Mesendoderm (in vitro differentiated cells): Measurements from ENCODE around the gene CYP1A1.
A peak's percentile ranks its signal among the peaks of the same experiment; 100 is the strongest.

Experiments
- DNase-seq: peaks from one replicate; pipeline ENCODE4 v3.0.0; 2013
- H2AK5ac ChIP-seq: 2 replicates; pipeline ENCODE4 v1.6.1; 2013; ENCODE audit warnings: low read length, inconsistent platforms
- H2BK120ac ChIP-seq: 2 replicates; pipeline ENCODE4 v1.6.1; 2013; ENCODE audit warnings: low read depth, mild to moderate bottlenecking, low read length, moderate library complexity, mixed read lengths
- H2BK15ac ChIP-seq: replicated peaks from 2 replicates; pipeline ENCODE4 v1.6.1; 2013; ENCODE audit warnings: low read depth, mild to moderate bottlenecking, moderate library complexity
- H2BK5ac ChIP-seq: 2 replicates; pipeline ENCODE4 v1.6.1; 2013; ENCODE audit warnings: low read length, inconsistent platforms
- H3K18ac ChIP-seq: 2 replicates; pipeline ENCODE4 v1.6.1; 2013; ENCODE audit warnings: mild to moderate bottlenecking, low read length, mixed read lengths
- H3K23ac ChIP-seq: one replicate; pipeline ENCODE4 v1.6.1; 2013; ENCODE audit warnings: low read length
- H3K27ac ChIP-seq: 2 replicates; pipeline ENCODE4 v1.5.1; 2013; ENCODE audit warnings: low read depth, mild to moderate bottlenecking, inconsistent platforms, low read length, moderate library complexity
- H3K27me3 ChIP-seq: 2 replicates; pipeline ENCODE4 v1.6.1; 2013; ENCODE audit warnings: low read length, control low read depth, mild to moderate bottlenecking, inconsistent platforms; ENCODE audit not compliant: insufficient read depth, poor library complexity
- H3K36me3 ChIP-seq: 2 replicates; pipeline ENCODE4 v1.6.1; 2013; ENCODE audit warnings: low read length, inconsistent platforms; ENCODE audit not compliant: control insufficient read depth, insufficient read depth
- H3K4ac ChIP-seq: one replicate; pipeline ENCODE4 v1.6.1; 2013; ENCODE audit warnings: low read depth, mild to moderate bottlenecking, low read length, moderate library complexity
- H3K4me1 ChIP-seq: 2 replicates; pipeline ENCODE4 v1.6.1; 2013; ENCODE audit warnings: low read depth, low read length, inconsistent platforms; ENCODE audit not compliant: control insufficient read depth
- H3K4me2 ChIP-seq: 2 replicates; pipeline ENCODE4 v1.6.1; 2013; ENCODE audit warnings: low read length
- H3K4me3 ChIP-seq: 2 replicates; pipeline ENCODE4 v1.5.1; 2013; ENCODE audit warnings: mild to moderate bottlenecking, low read length
- H3K56ac ChIP-seq: one replicate; pipeline ENCODE4 v1.6.1; 2013; ENCODE audit warnings: low read length
- H3K79me1 ChIP-seq: 2 replicates; pipeline ENCODE4 v1.6.1; 2013; ENCODE audit warnings: low read length, inconsistent platforms
- H3K79me2 ChIP-seq: 2 replicates; pipeline ENCODE4 v1.6.1; 2013; ENCODE audit warnings: mild to moderate bottlenecking, low read length; ENCODE audit not compliant: control insufficient read depth, insufficient read depth
- H3K9ac ChIP-seq: 2 replicates; pipeline ENCODE4 v1.6.1; 2013; ENCODE audit warnings: low read length, inconsistent platforms
- H4K5ac ChIP-seq: one replicate; pipeline ENCODE4 v1.6.1; 2013; ENCODE audit warnings: low read length
- H4K8ac ChIP-seq: one replicate; pipeline ENCODE4 v1.6.1; 2013; ENCODE audit warnings: low read depth, mild to moderate bottlenecking, control low read depth, low read length, moderate library complexity
- WGBS: extraction: QIAGEN DNeasy Blood & Tissue Kit; methylation state at CpG from one replicate; pipeline ENCODE4 v1.1.7; 2013; ENCODE audit warnings: low lambda C conversion rate, missing lambda C conversion rate; ENCODE audit not compliant: insufficient coverage; ENCODE audit errors: extremely low coverage; 5-methylcytosine and 5-hydroxymethylcytosine counted together

Gene CYP1A1

GRCh38 chr15:74696398-74696729 is 29.0 kb downstream of the CYP1A1 start:
- peak overlapping the region; percentile 80 for H3K4me2 ChIP-seq
- no peak overlapping the region for H4K8ac ChIP-seq
- H3K79me1 ChIP-seq, result peaks cover 11% of the 10 kb centered on the region
- peaks cover 4% of the 10 kb centered on the region for H3K4me1 ChIP-seq
- H3K23ac ChIP-seq, result no peak overlapping the region
- WGBS, result no CpG with 5 or more reads among the region's 10 CpGs
- H3K18ac ChIP-seq, result no peak overlapping the region
- H3K9ac ChIP-seq, result peak overlapping the region; percentile 76
- H2AK5ac ChIP-seq, result no peak overlapping the region
- no peaks in the 10 kb centered on the region for H3K27me3 ChIP-seq
- peaks cover 21% of the 10 kb centered on the region for H3K79me2 ChIP-seq
- no peak overlapping the region for H2BK5ac ChIP-seq
- H2BK15ac ChIP-seq, result no peak overlapping the region
- H2BK120ac ChIP-seq, result no peak overlapping the region
- H3K56ac ChIP-seq, result peak overlapping the region; percentile 87
- peak overlapping the region; percentile 93 for H3K4me3 ChIP-seq
- DNase-seq, result no peak
- no peak overlapping the region for H3K4ac ChIP-seq
- no peaks in the 10 kb centered on the region for H3K36me3 ChIP-seq
- H4K5ac ChIP-seq, result peak overlapping the region; percentile 61
- no peak overlapping the region for H3K27ac ChIP-seq

- H3K23ac ChIP-seq, result no peak within 1 kb of the TSS
- peak within 1 kb of the TSS; percentile 96 for H3K9ac ChIP-seq
- no peak within 1 kb of the TSS for H2BK5ac ChIP-seq
- no peak within 1 kb of the TSS for H3K27ac ChIP-seq
- no CpG with 5 or more reads among the region's 46 CpGs for WGBS
- peak within 1 kb of the TSS; percentile 95 for H3K4me3 ChIP-seq
- H3K36me3 ChIP-seq, result no peaks in the 10 kb centered on the region
- H4K5ac ChIP-seq, result peak within 1 kb of the TSS; percentile 61
- no peak within 1 kb of the TSS for H2BK15ac ChIP-seq
- peak within 1 kb of the TSS; percentile 44 for H3K18ac ChIP-seq
- H3K27me3 ChIP-seq, result no peaks in the 10 kb centered on the region
- H3K4ac ChIP-seq, result peak within 1 kb of the TSS; percentile 92
- H2BK120ac ChIP-seq, result no peak within 1 kb of the TSS
- DNase-seq, result peak; percentile 94
- peaks cover 11% of the 10 kb centered on the region for H3K79me1 ChIP-seq
- H3K56ac ChIP-seq, result peak within 1 kb of the TSS; percentile 98
- peak within 1 kb of the TSS; percentile 80 for H3K4me2 ChIP-seq
- H3K79me2 ChIP-seq, result peaks cover 22% of the 10 kb centered on the region
- no peak within 1 kb of the TSS for H2AK5ac ChIP-seq
- H3K4me1 ChIP-seq, result peaks cover 4% of the 10 kb centered on the region
- peak within 1 kb of the TSS; percentile 59 for H4K8ac ChIP-seq
Observed at GRCh38 chr15:74695597-74696397, 29.5 kb downstream of the CYP1A1 start, which contains the start of gene EDC3. TSS of gene EDC3 (minus strand) at chr15:74696024. CDS start at chr15:74675124, 20,900 bp downstream.

- no peak overlapping the region for H3K18ac ChIP-seq
- H3K36me3 ChIP-seq, result no peaks in the 10 kb centered on the region
- H3K4me1 ChIP-seq, result peaks cover 4% of the 10 kb centered on the region
- H3K4me2 ChIP-seq, result no peak overlapping the region
- H3K4me3 ChIP-seq, result no peak overlapping the region
- no peak overlapping the region for H2BK15ac ChIP-seq
- no peak overlapping the region for H2BK120ac ChIP-seq
- no peak overlapping the region for H4K5ac ChIP-seq
- H3K79me2 ChIP-seq, result peaks cover 27% of the 10 kb centered on the region
- no peak for DNase-seq
- H4K8ac ChIP-seq, result no peak overlapping the region
- no peak overlapping the region for H3K56ac ChIP-seq
- H3K27me3 ChIP-seq, result no peaks in the 10 kb centered on the region
- no peak overlapping the region for H3K27ac ChIP-seq
- no peak overlapping the region for H2BK5ac ChIP-seq
- H3K9ac ChIP-seq, result no peak overlapping the region
- H3K79me1 ChIP-seq, result peaks cover 14% of the 10 kb centered on the region
- WGBS, result no CpG with 5 or more reads among the region's 1 CpG
- no peak overlapping the region for H3K4ac ChIP-seq
- no peak overlapping the region for H3K23ac ChIP-seq
- no peak overlapping the region for H2AK5ac ChIP-seq
Observed at GRCh38 chr15:74692327-74692726, 33.0 kb downstream of the CYP1A1 start.

GRCh38 chr15:74683758-74684157 is 41.6 kb downstream of the CYP1A1 start:
- H2AK5ac ChIP-seq, result no peak overlapping the region
- H2BK5ac ChIP-seq, result no peak overlapping the region
- H3K4me3 ChIP-seq, result no peak overlapping the region
- H2BK15ac ChIP-seq, result no peak overlapping the region
- no peak overlapping the region for H3K4ac ChIP-seq
- H3K27me3 ChIP-seq, result no peaks in the 10 kb centered on the region
- no peak overlapping the region for H4K5ac ChIP-seq
- H3K79me2 ChIP-seq, result no peaks in the 10 kb centered on the region
- no peak overlapping the region for H3K18ac ChIP-seq
- no peak overlapping the region for H3K56ac ChIP-seq
- H4K8ac ChIP-seq, result no peak overlapping the region
- H3K9ac ChIP-seq, result no peak overlapping the region
- no peak overlapping the region for H3K27ac ChIP-seq
- no peak overlapping the region for H3K4me2 ChIP-seq
- no CpG with 5 or more reads among the region's 1 CpG for WGBS
- no peak for DNase-seq
- peaks cover 5% of the 10 kb centered on the region for H3K79me1 ChIP-seq
- H3K23ac ChIP-seq, result no peak overlapping the region
- H3K36me3 ChIP-seq, result no peaks in the 10 kb centered on the region
- no peak overlapping the region for H2BK120ac ChIP-seq
- no peaks in the 10 kb centered on the region for H3K4me1 ChIP-seq

GRCh38 chr15:74682954-74683353 is 42.4 kb downstream of the CYP1A1 start:
- peaks cover 5% of the 10 kb centered on the region for H3K79me1 ChIP-seq
- no peak overlapping the region for H4K8ac ChIP-seq
- no peak overlapping the region for H3K4me3 ChIP-seq
- no peaks in the 10 kb centered on the region for H3K27me3 ChIP-seq
- H2AK5ac ChIP-seq, result no peak overlapping the region
- no peak overlapping the region for H3K27ac ChIP-seq
- no peaks in the 10 kb centered on the region for H3K36me3 ChIP-seq
- H3K23ac ChIP-seq, result no peak overlapping the region
- H3K4me2 ChIP-seq, result no peak overlapping the region
- H3K56ac ChIP-seq, result no peak overlapping the region
- H2BK15ac ChIP-seq, result no peak overlapping the region
- no peaks in the 10 kb centered on the region for H3K4me1 ChIP-seq
- WGBS, result no CpG with 5 or more reads among the region's 3 CpGs
- no peaks in the 10 kb centered on the region for H3K79me2 ChIP-seq
- H2BK5ac ChIP-seq, result no peak overlapping the region
- no peak overlapping the region for H3K18ac ChIP-seq
- H3K9ac ChIP-seq, result no peak overlapping the region
- H3K4ac ChIP-seq, result no peak overlapping the region
- no peak for DNase-seq
- H4K5ac ChIP-seq, result no peak overlapping the region
- H2BK120ac ChIP-seq, result no peak overlapping the region

GRCh38 chr15:74680456-74680855 is 44.9 kb downstream of the CYP1A1 start:
- H4K5ac ChIP-seq, result no peak overlapping the region
- WGBS, result no CpG with 5 or more reads among the region's 2 CpGs
- H2BK120ac ChIP-seq, result no peak overlapping the region
- no peak overlapping the region for H3K9ac ChIP-seq
- no peaks in the 10 kb centered on the region for H3K4me1 ChIP-seq
- no peak overlapping the region for H4K8ac ChIP-seq
- H2BK15ac ChIP-seq, result no peak overlapping the region
- no peak overlapping the region for H3K4me3 ChIP-seq
- H3K18ac ChIP-seq, result no peak overlapping the region
- no peak overlapping the region for H3K56ac ChIP-seq
- no peak overlapping the region for H3K4me2 ChIP-seq
- no peak overlapping the region for H3K27ac ChIP-seq
- no peak for DNase-seq
- H3K79me1 ChIP-seq, result peaks cover 5% of the 10 kb centered on the region
- no peak overlapping the region for H2AK5ac ChIP-seq
- H3K4ac ChIP-seq, result no peak overlapping the region
- no peaks in the 10 kb centered on the region for H3K27me3 ChIP-seq
- H3K23ac ChIP-seq, result no peak overlapping the region
- no peaks in the 10 kb centered on the region for H3K79me2 ChIP-seq
- H2BK5ac ChIP-seq, result no peak overlapping the region
- H3K36me3 ChIP-seq, result no peaks in the 10 kb centered on the region
